HG02759 (cell line): ENCODE results near the gene MAGEB1.

ENCODE experiments used
- ATAC-seq: cut with Tn5 transposase; IDR thresholded peaks from one replicate; pipeline ENCODE4 v1.9.1; 2021; ENCODE audit warnings: mild to moderate bottlenecking, moderate library complexity; ENCODE audit not compliant: unreplicated experiment

The MAGEB1 gene

DNA sequence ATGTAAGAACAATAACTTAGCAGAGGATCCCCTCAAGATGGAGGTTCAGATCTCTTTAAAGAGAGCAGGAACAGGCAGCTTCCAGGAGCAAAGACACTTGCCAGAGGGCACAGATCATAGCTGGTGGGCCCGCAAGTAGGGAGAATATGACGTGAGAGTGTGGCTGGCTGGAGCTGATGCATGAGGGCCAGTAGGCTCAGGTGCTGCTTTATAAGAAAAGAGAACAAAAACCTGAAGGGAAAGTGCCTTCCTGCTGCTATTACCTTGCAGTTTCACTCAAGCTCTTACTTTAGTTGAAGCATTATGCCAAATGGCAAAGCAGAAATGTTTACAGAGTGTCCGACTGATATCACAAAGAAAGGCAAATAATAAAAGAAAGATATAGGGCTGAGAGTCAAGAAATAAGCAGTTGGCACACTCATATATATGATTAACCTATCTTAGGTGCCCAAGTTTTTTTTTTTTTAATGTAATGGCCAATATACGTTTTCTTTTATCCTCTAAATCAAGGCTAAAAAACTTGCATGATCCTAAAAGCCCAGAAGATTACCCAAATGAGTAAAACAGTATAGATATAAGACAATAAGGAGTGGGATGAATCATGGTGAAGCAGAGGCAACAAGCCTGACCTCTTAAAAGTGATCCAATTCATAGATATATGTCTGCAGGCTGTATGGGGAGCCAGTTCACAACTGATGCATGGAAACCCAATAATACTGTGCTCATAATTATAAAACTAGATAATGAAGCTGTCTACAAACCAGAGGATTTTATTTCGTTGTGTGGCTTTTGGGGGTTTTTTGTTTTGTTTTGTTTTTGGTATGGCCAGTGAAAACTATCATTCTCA, 49.7 kb downstream of the MAGEB1 start:
- ATAC-seq = no peak

DNA sequence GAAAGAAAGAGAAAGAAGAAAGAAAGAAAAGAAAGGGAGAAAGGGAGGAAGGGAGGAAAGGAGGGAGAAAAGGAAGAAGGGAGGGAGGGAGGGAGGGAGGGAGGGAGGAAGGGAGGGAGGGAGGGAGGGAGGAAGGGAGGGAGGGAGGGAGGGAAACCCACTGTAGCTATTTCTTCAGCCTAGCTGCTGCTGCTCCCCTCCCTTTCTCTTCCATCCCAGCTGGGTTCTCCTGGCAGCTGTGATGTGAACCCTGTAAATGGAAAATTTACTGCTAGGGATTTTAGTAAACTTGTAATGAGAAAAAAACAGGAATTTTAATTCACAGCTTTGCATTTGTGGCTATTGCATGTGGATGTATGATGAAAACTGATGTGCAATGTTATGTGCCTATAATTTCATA, 54.3 kb downstream of the MAGEB1 start:
- no peak for ATAC-seq
